ENCODE measurements around the gene CEP112.

GRCh38 chr17:65918916-65919315 is 273.0 kb downstream of the CEP112 start:
- TF ChIP-seq CTCF (IDR thresholded peaks at IDR 0.05) (peak; percentile 45), EZH2 (IDR thresholded peaks at IDR 0.05) (no peak), EZH2phosphoT487 (IDR thresholded peaks at IDR 0.05) (no peak)

All from neural progenitor cell (in vitro differentiated cells).